ENCODE measurements around the gene LRRC58.

DNA sequence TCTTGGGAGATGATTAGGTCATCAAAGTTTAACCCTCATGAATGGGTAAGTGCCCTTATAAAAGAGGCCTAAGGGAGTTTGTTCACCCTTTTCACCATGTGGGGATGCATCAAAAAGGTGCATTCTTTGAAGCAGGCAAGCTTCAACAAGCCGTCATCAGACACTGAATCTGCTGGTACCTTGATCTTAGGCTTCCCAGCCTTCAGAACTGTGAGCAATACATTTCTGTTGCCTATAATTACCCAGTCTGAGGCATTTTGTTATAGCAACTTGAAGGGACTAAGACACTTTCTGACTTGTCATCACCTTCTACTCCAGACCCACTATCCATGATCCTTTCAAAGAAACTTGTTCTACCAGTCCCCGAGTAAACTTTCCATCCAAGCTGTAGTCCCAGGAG, 44.6 kb upstream of the LRRC58 start:
- TF ChIP-seq, protein P1, sequence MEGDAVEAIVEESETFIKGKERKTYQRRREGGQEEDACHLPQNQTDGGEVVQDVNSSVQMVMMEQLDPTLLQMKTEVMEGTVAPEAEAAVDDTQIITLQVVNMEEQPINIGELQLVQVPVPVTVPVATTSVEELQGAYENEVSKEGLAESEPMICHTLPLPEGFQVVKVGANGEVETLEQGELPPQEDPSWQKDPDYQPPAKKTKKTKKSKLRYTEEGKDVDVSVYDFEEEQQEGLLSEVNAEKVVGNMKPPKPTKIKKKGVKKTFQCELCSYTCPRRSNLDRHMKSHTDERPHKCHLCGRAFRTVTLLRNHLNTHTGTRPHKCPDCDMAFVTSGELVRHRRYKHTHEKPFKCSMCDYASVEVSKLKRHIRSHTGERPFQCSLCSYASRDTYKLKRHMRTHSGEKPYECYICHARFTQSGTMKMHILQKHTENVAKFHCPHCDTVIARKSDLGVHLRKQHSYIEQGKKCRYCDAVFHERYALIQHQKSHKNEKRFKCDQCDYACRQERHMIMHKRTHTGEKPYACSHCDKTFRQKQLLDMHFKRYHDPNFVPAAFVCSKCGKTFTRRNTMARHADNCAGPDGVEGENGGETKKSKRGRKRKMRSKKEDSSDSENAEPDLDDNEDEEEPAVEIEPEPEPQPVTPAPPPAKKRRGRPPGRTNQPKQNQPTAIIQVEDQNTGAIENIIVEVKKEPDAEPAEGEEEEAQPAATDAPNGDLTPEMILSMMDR (IDR thresholded peaks at IDR 0.05; ENCODE audit: insufficient read depth, low read depth, low read length): no peak
- no peak for TF ChIP-seq EZH2 (IDR thresholded peaks at IDR 0.05; ENCODE audit: insufficient read depth, low read length)
